HUES48 (cell line): Measurements from ENCODE around the gene WARS2.

Source experiments
- H3K27ac ChIP-seq: one replicate; pipeline ENCODE4 v1.7.0; 2013; ENCODE audit warnings: low read depth, low read length, inconsistent platforms
- H3K27me3 ChIP-seq: 2 replicates; pipeline ENCODE4 v1.6.1; 2013; ENCODE audit warnings: mild to moderate bottlenecking, low read length; ENCODE audit not compliant: control insufficient read depth, insufficient read depth
- H3K36me3 ChIP-seq: 2 replicates; pipeline ENCODE4 v1.6.1; 2013; ENCODE audit warnings: low read length; ENCODE audit not compliant: control insufficient read depth, insufficient read depth
- H3K4me1 ChIP-seq: 2 replicates; pipeline ENCODE4 v1.6.1; 2013; ENCODE audit warnings: mild to moderate bottlenecking, low read length; ENCODE audit not compliant: control insufficient read depth, insufficient read depth
- H3K4me3 ChIP-seq: 2 replicates; pipeline ENCODE4 v1.5.1; 2013; ENCODE audit warnings: mild to moderate bottlenecking, low read depth, low read length
- H3K9ac ChIP-seq: 2 replicates; pipeline ENCODE4 v1.6.1; 2013; ENCODE audit warnings: mild to moderate bottlenecking, low read depth, low read length, moderate library complexity
- H3K9me3 ChIP-seq: 2 replicates; pipeline ENCODE4 v1.6.1; 2013; ENCODE audit warnings: low read length; ENCODE audit not compliant: control insufficient read depth, insufficient read depth

Gene WARS2

DNA sequence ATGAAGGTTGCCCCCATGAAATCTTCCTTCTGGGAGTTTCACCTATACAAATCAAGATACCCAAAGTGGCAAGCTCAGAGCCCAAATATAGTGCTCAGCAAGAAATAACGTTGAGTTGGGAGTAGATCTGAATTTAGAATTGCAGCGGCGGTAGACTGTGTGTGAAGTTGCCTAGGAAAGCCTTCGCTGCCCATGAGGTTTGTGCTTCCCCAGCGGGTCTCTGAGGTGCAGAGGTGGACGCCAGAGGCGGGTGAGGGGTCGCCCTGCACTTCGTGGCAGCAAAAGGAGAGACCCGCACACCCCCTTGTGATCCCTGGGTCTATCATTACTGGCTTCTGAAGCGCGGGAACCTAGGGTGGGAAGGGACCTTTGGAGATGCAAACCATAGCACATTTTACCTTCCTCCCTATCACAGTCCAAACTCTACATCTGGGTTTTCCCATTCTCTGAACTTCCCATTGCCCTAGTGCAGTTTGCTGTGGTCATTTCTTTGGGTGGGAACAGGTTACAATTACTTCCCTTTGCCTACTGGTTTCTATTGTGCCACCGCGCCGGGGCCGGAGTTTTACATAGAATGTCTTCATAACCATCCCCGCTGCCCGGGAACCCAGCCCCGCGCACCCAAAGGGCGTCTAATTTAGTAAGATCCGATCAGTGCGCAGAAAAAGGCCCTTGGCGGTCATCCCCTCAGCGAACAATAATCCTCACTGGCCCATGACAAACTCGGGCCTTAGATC is 157.5 kb downstream of the WARS2 start:
- H3K36me3 ChIP-seq, result no peaks in the 10 kb centered on the region
- no peaks in the 10 kb centered on the region for H3K9me3 ChIP-seq
- no peak overlapping the region for H3K27ac ChIP-seq

DNA sequence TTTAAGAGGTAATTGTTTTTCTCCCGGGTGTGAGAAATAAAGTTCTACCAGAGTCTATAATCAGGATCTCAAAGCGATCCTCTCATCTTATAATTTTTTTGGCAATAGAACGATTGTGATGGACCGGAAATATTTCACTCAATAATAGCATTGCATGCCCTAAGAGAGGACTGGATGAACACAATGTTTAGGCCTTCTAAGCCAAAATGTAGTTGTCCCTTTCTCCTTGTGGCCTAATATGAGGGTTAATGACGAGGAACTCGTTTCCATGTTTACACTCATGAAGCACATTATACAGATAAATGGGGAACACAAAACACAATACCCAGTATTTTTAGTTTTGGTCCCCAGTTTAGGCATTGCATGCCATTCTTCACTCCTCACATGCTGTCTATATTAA is 158.2 kb downstream of the WARS2 start:
- no peaks in the 10 kb centered on the region for H3K36me3 ChIP-seq
- H3K9ac ChIP-seq, result no peak overlapping the region
- H3K4me1 ChIP-seq, result peaks cover 32% of the 10 kb centered on the region
- no peaks in the 10 kb centered on the region for H3K9me3 ChIP-seq
- no peak overlapping the region for H3K4me3 ChIP-seq
- no peak overlapping the region for H3K27ac ChIP-seq
- peaks cover 100% of the 10 kb centered on the region for H3K27me3 ChIP-seq

More for the DNA sequence above, 157.5 kb downstream of the WARS2 start:
- Histone ChIP-seq H3K9ac (no peak overlapping the region), H3K4me3 (peak overlapping the region; percentile 9; the same call in 1 of the 2 replicates), H3K27me3 (peaks cover 100% of the 10 kb centered on the region), H3K4me1 (peaks cover 32% of the 10 kb centered on the region)

DNA sequence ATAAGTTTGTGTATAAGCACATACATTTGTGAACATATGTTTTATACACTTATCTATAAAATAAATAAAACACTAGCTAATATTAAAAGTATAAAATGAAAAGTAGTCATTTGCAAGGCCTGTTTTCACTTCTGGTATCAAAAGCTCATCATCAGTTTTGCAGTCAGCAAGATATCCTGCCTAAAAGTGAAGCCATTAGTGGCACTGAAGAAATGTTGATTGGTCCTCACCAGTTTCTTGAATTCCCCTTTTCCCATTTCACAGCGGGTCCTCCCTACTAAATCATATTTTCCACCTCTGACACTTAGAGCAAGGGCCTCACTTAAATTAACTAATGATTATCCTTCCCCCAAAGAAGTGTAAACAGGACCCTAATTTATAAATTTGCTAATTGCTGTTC is 159.0 kb downstream of the WARS2 start:
- Histone ChIP-seq H3K27me3 (peaks cover 100% of the 10 kb centered on the region), H3K9me3 (no peaks in the 10 kb centered on the region), H3K27ac (no peak overlapping the region), H3K4me1 (peaks cover 32% of the 10 kb centered on the region), H3K4me3 (no peak overlapping the region), H3K9ac (no peak overlapping the region), H3K36me3 (no peaks in the 10 kb centered on the region)
